Thymus (tissue), 11 donors: Measurements from ENCODE around the gene LTBP2. TPM values are rescaled to one million over a fixed set of nuclear protein-coding genes. Genes with fewer than 3 reads are reported as not detected.

ENCODE experiments used
- DNase-seq, 9 donors: peaks; one replicate each; pipeline ENCODE4 v3.0.0-alpha.2; 2013; ENCODE audit warnings: low spot score in 9 of 9, low read depth in 6 of 9, missing footprints in 1 of 9
- H3K27ac ChIP-seq, 2 donors: one replicate each; pipeline ENCODE4 v1.5.1; 2013; ENCODE audit warnings: control low read depth in 1 of 2, low read depth in 1 of 2, low read length in 1 of 2, mild to moderate bottlenecking in 1 of 2, moderate library complexity in 1 of 2
- H3K27me3 ChIP-seq, 2 donors: one replicate each; pipeline ENCODE4 v1.5.1; 2013; ENCODE audit warnings: low read length in 1 of 2; ENCODE audit not compliant: control insufficient read depth in 2 of 2, insufficient read depth in 1 of 2
- H3K36me3 ChIP-seq, 2 donors: one replicate each; pipeline ENCODE4 v1.5.1; 2013; ENCODE audit warnings: low read length in 1 of 2, mild to moderate bottlenecking in 1 of 2, moderate library complexity in 1 of 2; ENCODE audit not compliant: control insufficient read depth in 2 of 2, insufficient read depth in 2 of 2
- H3K4me1 ChIP-seq, 2 donors: one replicate each; pipeline ENCODE4 v1.5.1; 2013; ENCODE audit warnings: low read length in 2 of 2; ENCODE audit not compliant: control insufficient read depth in 2 of 2, insufficient read depth in 2 of 2
- H3K4me3 ChIP-seq, 2 donors: one replicate each; pipeline ENCODE4 v1.5.1; 2013; ENCODE audit warnings: low read length in 2 of 2, control low read depth in 1 of 2, mild to moderate bottlenecking in 1 of 2
- H3K9me3 ChIP-seq, 2 donors: one replicate each; pipeline ENCODE4 v1.5.1; 2013; ENCODE audit warnings: low read length in 1 of 2, mild to moderate bottlenecking in 1 of 2; ENCODE audit not compliant: control insufficient read depth in 2 of 2, insufficient read depth in 1 of 2
- WGBS: extraction: QIAGEN DNeasy Blood & Tissue Kit; methylation state at CpG from one replicate; pipeline ENCODE4 v1.1.7; 2013; 5-methylcytosine and 5-hydroxymethylcytosine counted together
- polyA plus RNA-seq: library from polyadenylated mRNA; stranded (reverse); fragments of 200-250 nt; gene quantifications from one replicate; pipeline ENCODE4 v1.2.3, GENCODE V29; 2013
- total RNA-seq: library from RNA; stranded (reverse); fragments of 120-200 nt; gene quantifications from one replicate; pipeline ENCODE4 v1.2.4, GENCODE V29; 2013
- donor health status: healthy.

LTBP2 gene
- total and polyA plus RNA-seq, 2 donors: 2.6 to 2.9 TPM

GRCh38 chr14:74652541-74652940 lies 40.5 kb upstream of the LTBP2 start:
- Histone ChIP-seq H3K4me1 (peaks cover 0 to 6% of the 10 kb centered on the region in 2 donors), H3K36me3 (peaks cover 0 to 5% of the 10 kb centered on the region in 2 donors), H3K9me3 (no peaks in the 10 kb centered on the region), H3K27me3 (no peaks in the 10 kb centered on the region), H3K4me3 (no peak overlapping the region), H3K27ac (no peak overlapping the region)
- DNase-seq: no peak
- 86% methylated on average over 4 of the region's 4 CpGs for WGBS

GRCh38 chr14:74650927-74651686 lies 39.1 kb upstream of the LTBP2 start:
- H3K27ac ChIP-seq: no peak overlapping the region
- no peak for DNase-seq
- no peaks in the 10 kb centered on the region for H3K9me3 ChIP-seq
- H3K27me3 ChIP-seq: no peaks in the 10 kb centered on the region
- H3K4me3 ChIP-seq: no peak overlapping the region
- peaks cover 0 to 6% of the 10 kb centered on the region in 2 donors for H3K4me1 ChIP-seq
- H3K36me3 ChIP-seq: peaks cover 0 to 5% of the 10 kb centered on the region in 2 donors
- WGBS: 98% methylated on average over 1 of the region's 1 CpG

- over 99% methylated on average over 2 of the region's 2 CpGs for WGBS
- peaks cover 0 to 5% of the 10 kb centered on the region in 2 donors for H3K36me3 ChIP-seq
- H3K4me3 ChIP-seq: no peak overlapping the region
- no peak overlapping the region for H3K27ac ChIP-seq
- peaks cover 0 to 6% of the 10 kb centered on the region in 2 donors for H3K4me1 ChIP-seq
- H3K27me3 ChIP-seq: no peaks in the 10 kb centered on the region
- DNase-seq: no peak
- H3K9me3 ChIP-seq: no peaks in the 10 kb centered on the region
These were observed 37.6 kb upstream of the LTBP2 start for GRCh38 chr14:74649673-74650072.

- H3K4me1 ChIP-seq: peaks cover 0 to 6% of the 10 kb centered on the region in 2 donors
- no peak overlapping the region for H3K27ac ChIP-seq
- no peak for DNase-seq
- H3K4me3 ChIP-seq: no peak overlapping the region
- 86% methylated on average over 7 of the region's 7 CpGs for WGBS
- no peaks in the 10 kb centered on the region for H3K9me3 ChIP-seq
- peaks cover 0 to 3% of the 10 kb centered on the region in 2 donors for H3K36me3 ChIP-seq
- H3K27me3 ChIP-seq: no peaks in the 10 kb centered on the region
These were observed 37.1 kb upstream of the LTBP2 start for GRCh38 chr14:74649167-74649566.

- Histone ChIP-seq H3K27me3 (no peaks in the 10 kb centered on the region), H3K9me3 (no peaks in the 10 kb centered on the region), H3K36me3 (peaks cover 0 to 3% of the 10 kb centered on the region in 2 donors), H3K4me1 (peaks cover 0 to 6% of the 10 kb centered on the region in 2 donors), H3K27ac (no peak overlapping the region), H3K4me3 (no peak overlapping the region)
- WGBS: 94% methylated on average over 7 of the region's 7 CpGs
- no peak for DNase-seq
These were observed 36.6 kb upstream of the LTBP2 start for GRCh38 chr14:74648601-74649000.

GRCh38 chr14:74647678-74648461 lies 35.8 kb upstream of the LTBP2 start:
- H3K27ac ChIP-seq: no peak overlapping the region
- H3K27me3 ChIP-seq: no peaks in the 10 kb centered on the region
- H3K9me3 ChIP-seq: no peaks in the 10 kb centered on the region
- H3K4me1 ChIP-seq: peaks cover 0 to 6% of the 10 kb centered on the region in 2 donors
- WGBS: 77% methylated on average over 7 of the region's 7 CpGs
- DNase-seq: peak in 1 of 9 donors; percentile 4
- no peaks in the 10 kb centered on the region for H3K36me3 ChIP-seq
- no peak overlapping the region for H3K4me3 ChIP-seq

GRCh38 chr14:74647061-74647677 lies 35.1 kb upstream of the LTBP2 start:
- Histone ChIP-seq H3K36me3 (no peaks in the 10 kb centered on the region), H3K27me3 (no peaks in the 10 kb centered on the region), H3K27ac (no peak overlapping the region), H3K4me1 (peaks cover 0 to 6% of the 10 kb centered on the region in 2 donors), H3K9me3 (no peaks in the 10 kb centered on the region), H3K4me3 (no peak overlapping the region)
- WGBS: 96% methylated on average over 11 of the region's 11 CpGs
- no peak for DNase-seq

GRCh38 chr14:74645756-74646470 lies 33.9 kb upstream of the LTBP2 start:
- Histone ChIP-seq H3K36me3 (no peaks in the 10 kb centered on the region), H3K27me3 (no peaks in the 10 kb centered on the region), H3K9me3 (no peaks in the 10 kb centered on the region), H3K27ac (no peak overlapping the region), H3K4me1 (peaks cover 0 to 6% of the 10 kb centered on the region in 2 donors), H3K4me3 (no peak overlapping the region)
- no peak for DNase-seq
- 85% methylated on average over 13 of the region's 13 CpGs for WGBS
